Heart left ventricle (tissue), 13 donors: ENCODE results near the gene MDFIC.

ENCODE experiments used
- CTCF ChIP-seq, 12 donors: fragments of 200-600 bp; sonication (generic) in 4 of 12; IDR thresholded peaks; one replicate each; pipeline versions ENCODE4 v1.5.0 to v1.8.0; 2018 to 2022; ENCODE audit warnings: antibody characterized with exemption in 12 of 12, mild to moderate bottlenecking in 5 of 12
- POLR2A ChIP-seq, 2 donors: fragments of 450-650 bp; IDR thresholded peaks; one replicate each; pipeline ENCODE4 v1.6.1; 2017; ENCODE audit warnings: antibody characterized with exemption in 2 of 2, mild to moderate bottlenecking in 2 of 2, moderate library complexity in 2 of 2
- donor health status: ischemic (EF 13 %, LVEDD 7.1; RV severe dilation, severe dysfunction).
- donor health status: DM: no; HTN: yes; CAD: no.
- donor health status: DM: no; HTN: no; CAD: no.
- donor health status: ischemic (EF 25% LVEDD 6.9; RV normal size, moderate dysfunction).
- donor health status: ischemic (EF 25% LVEDD 5.7; RV mildly dilated, moderate dysfunction).
- donor health status: ischemic (EF 35%, LVEDD 5.7; RV mildly dilated, moderate dysfunction).
- donor health status: nonischemic (EF 11% LVEDD 7.7; RV severe dilation, severe dysfunction).
- donor health status: DM: yes; HTN: yes; CAD: no.
- donor health status: PGD.
- donor health status: ischemic (EF 29% LVEDD 5.4; RV normal size, mild dysfunction).
- donor health status: nonischemic (EF 23%, LVEDD 6.1; RV moderate dilation, normal function).

DNA sequence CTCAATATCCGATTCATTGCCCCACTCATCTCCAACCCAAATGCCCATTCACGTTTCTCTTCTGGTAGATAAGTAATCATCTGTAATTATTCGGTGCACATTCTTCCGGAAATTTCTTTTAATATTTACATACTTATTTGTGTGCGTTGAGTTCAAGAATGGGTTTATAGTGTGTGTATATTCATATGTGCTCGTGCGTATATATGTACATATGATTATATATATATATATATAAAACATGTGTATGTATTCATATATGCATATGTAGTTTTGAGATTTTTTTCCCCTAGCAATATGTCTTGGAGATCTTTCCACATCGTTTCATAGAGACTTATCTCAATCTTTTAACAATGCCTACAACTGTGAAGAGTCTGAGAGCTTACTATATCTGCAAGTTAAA, 118.2 kb downstream of the MDFIC start:
- TF ChIP-seq CTCF (IDR thresholded peaks at IDR 0.05) = no peak
- no peak for TF ChIP-seq POLR2A (IDR thresholded peaks at IDR 0.05)
